ENCODE data around the gene ABHD14A. TPM values are rescaled to one million over a fixed set of nuclear protein-coding genes. Genes with fewer than 3 reads are reported as not detected.

Gene ABHD14A
- total RNA-seq, 4 donors from 2014 or later, result 2.0 to 11.3 (median 7.7) TPM

DNA sequence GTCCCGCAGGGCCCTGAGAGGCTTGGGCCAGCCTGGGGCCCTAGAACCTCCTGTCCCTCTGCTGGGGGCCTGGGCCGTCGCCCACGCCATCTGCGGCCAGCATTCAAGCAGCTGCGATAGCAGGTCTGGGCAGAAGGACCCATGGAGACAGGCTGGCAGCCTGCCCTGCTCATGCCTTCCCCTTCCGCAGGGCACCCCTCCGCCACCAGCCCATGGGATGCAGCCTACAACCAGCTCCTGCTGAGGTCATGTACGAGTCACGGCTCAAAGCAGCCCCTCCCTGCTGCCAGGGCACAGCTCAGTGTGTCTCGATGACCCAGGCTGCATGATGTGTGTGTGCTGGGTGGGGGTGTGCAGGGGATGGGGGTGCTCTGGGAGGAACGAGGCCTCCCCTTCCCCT lies 53.7 kb downstream of the ABHD14A start:
- TF ChIP-seq, protein P1, sequence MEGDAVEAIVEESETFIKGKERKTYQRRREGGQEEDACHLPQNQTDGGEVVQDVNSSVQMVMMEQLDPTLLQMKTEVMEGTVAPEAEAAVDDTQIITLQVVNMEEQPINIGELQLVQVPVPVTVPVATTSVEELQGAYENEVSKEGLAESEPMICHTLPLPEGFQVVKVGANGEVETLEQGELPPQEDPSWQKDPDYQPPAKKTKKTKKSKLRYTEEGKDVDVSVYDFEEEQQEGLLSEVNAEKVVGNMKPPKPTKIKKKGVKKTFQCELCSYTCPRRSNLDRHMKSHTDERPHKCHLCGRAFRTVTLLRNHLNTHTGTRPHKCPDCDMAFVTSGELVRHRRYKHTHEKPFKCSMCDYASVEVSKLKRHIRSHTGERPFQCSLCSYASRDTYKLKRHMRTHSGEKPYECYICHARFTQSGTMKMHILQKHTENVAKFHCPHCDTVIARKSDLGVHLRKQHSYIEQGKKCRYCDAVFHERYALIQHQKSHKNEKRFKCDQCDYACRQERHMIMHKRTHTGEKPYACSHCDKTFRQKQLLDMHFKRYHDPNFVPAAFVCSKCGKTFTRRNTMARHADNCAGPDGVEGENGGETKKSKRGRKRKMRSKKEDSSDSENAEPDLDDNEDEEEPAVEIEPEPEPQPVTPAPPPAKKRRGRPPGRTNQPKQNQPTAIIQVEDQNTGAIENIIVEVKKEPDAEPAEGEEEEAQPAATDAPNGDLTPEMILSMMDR (IDR thresholded peaks at IDR 0.05), result no peak
- TF ChIP-seq POLR2A (IDR thresholded peaks at IDR 0.05) (no peak), EP300 (IDR thresholded peaks at IDR 0.05; ENCODE audit: low read depth) (no peak), POLR2AphosphoS5 (IDR thresholded peaks at IDR 0.05) (no peak)
- Histone ChIP-seq H3K4me3 (no peak overlapping the region), H3K27me3 (no peaks in the 10 kb centered on the region), H3K4me1 (peaks cover 0 to 5% (median 0%) of the 10 kb centered on the region in 4 donors), H3K36me3 (no peaks in the 10 kb centered on the region), H3K9me3 (no peaks in the 10 kb centered on the region), H3K27ac (no peak overlapping the region)
- in situ Hi-C loops (cut with MboI; ENCODE audit: low pct_ligation_motif_present in 1 of 4, low pct_unique_long_range_greater_than_20kb in 1 of 4, low sequenced_read_pairs in 3 of 4) (no loop called here), intact Hi-C loops (cut with DNase I; ENCODE audit: low total_unique reads) (no loop called here)
- no peak for DNase-seq
- WGBS, 2 donors (ENCODE audit: low coverage in 1 of 2), result 82% methylated on average over 10 of the region's 12 CpGs; no CpG with 5 or more reads in 1 of the 2 donors

DNA sequence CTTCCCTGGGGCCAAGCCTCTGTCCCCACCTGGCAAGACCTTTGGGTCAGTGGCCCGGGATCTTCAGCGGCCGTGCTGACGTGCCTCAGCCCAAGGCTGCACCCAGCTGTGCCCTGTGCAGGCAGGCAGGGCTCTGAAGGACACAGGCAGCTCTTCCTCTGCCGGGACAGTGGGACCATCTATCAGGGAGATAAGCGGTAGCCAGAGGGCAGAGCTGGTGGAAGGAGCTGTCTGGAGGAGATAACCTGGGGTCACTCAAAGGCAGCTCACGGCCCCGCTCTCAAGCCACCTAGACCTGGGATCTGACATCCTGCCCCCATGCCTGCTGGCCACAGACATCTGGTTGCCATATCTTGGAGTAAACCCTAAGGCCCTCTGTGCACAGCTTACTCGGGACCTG lies 54.2 kb downstream of the ABHD14A start:
- no peak for TF ChIP-seq POLR2A (IDR thresholded peaks at IDR 0.05)
- no peak for TF ChIP-seq POLR2AphosphoS5 (IDR thresholded peaks at IDR 0.05)
- TF ChIP-seq, protein P1 (IDR thresholded peaks at IDR 0.05), result no peak
- no peak for TF ChIP-seq EP300 (IDR thresholded peaks at IDR 0.05; ENCODE audit: low read depth)
- Histone ChIP-seq H3K27me3 (no peaks in the 10 kb centered on the region), H3K36me3 (no peaks in the 10 kb centered on the region), H3K9me3 (no peaks in the 10 kb centered on the region), H3K27ac (no peak overlapping the region), H3K4me3 (no peak overlapping the region), H3K4me1 (peaks cover 0 to 5% (median 0%) of the 10 kb centered on the region in 4 donors)
- in situ Hi-C loops (cut with MboI; ENCODE audit: low pct_ligation_motif_present in 1 of 4, low pct_unique_long_range_greater_than_20kb in 1 of 4, low sequenced_read_pairs in 3 of 4), result no loop called here
- DNase-seq, result no peak
- intact Hi-C loops (cut with DNase I; ENCODE audit: low total_unique reads), result no loop called here
- WGBS, 2 donors (ENCODE audit: low coverage in 1 of 2), result 80% methylated on average over 9 of the region's 9 CpGs; no CpG with 5 or more reads in 1 of the 2 donors

DNA sequence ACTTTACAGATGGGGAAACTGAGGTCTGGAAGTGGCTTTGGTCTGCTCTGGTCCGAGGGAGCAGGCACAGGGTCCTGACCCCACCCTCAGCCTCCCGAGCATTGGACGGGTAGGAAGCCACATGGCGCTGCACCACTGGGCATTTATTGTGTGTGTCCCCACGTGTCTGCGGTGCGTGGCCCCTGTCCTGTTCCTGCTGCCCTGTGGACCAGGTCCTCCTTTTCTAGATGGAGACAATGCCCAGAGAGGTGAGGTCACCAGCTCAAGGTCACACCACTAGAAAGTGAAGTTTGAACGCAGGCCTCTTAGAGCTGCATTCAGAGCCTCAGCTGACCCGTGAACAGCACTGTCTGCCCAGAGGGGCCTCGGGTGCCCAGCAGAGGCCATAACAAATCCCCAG lies 54.7 kb downstream of the ABHD14A start:
- 40 to 90% methylated on average over 1 to 10 of the region's 10 CpGs for WGBS, 2 donors (ENCODE audit: low coverage in 1 of 2)
- in situ Hi-C loops (cut with MboI; ENCODE audit: low pct_ligation_motif_present in 1 of 4, low pct_unique_long_range_greater_than_20kb in 1 of 4, low sequenced_read_pairs in 3 of 4), result no loop called here

More for the DNA sequence above, 54.7 kb downstream of the ABHD14A start:
- Histone ChIP-seq H3K4me1 (peaks cover 0 to 5% (median 0%) of the 10 kb centered on the region in 4 donors), H3K27me3 (no peaks in the 10 kb centered on the region), H3K27ac (no peak overlapping the region), H3K36me3 (no peaks in the 10 kb centered on the region), H3K9me3 (no peaks in the 10 kb centered on the region), H3K4me3 (no peak overlapping the region)
- intact Hi-C loops (cut with DNase I; ENCODE audit: low total_unique reads), result no loop called here
- no peak for DNase-seq
- TF ChIP-seq POLR2AphosphoS5 (IDR thresholded peaks at IDR 0.05), result no peak
- TF ChIP-seq EP300 (IDR thresholded peaks at IDR 0.05; ENCODE audit: low read depth), result no peak
- no peak for TF ChIP-seq POLR2A (IDR thresholded peaks at IDR 0.05)
- TF ChIP-seq, protein P1 (IDR thresholded peaks at IDR 0.05), result no peak

Small RNAs within 50 kb of the gene (small RNA-seq; reads per million reads assigned to genes)
- gene AC115284.1, result 0 reads per million in 4 donors

Other genes with a start within 250 kb of the ABHD14A start
- not detected for gene IQCF6, start 195.8 kb upstream of the ABHD14A start, total RNA-seq
- gene IQCF2, start 113.4 kb upstream of the ABHD14A start, total RNA-seq, result not detected
- not detected for gene IQCF5, start 99.5 kb upstream of the ABHD14A start, total RNA-seq
- gene IQCF1, start 71.7 kb upstream of the ABHD14A start, total RNA-seq, result not detected
- gene RRP9, start 33.2 kb upstream of the ABHD14A start, total RNA-seq, result 10 to 100 TPM in 3 of 4 donors, 1 to 10 TPM in 1; 7.1 to 29.5 (median 11.1) TPM
- gene PARP3, start 32.7 kb upstream of the ABHD14A start, total RNA-seq, result 10 to 100 TPM; 18.3 to 64.7 (median 42.1) TPM
- not detected for gene GPR62, start 19.7 kb upstream of the ABHD14A start, total RNA-seq
- gene PCBP4, start 7.6 kb upstream of the ABHD14A start, total RNA-seq, result 100 to 1,000 TPM in 1 of 4 donors, 10 to 100 TPM in 3; 22.4 to 382 (median 63.6) TPM
- 100 to 1,000 TPM in 2 of 4 donors, 10 to 100 TPM in 2; 34.4 to 119 (median 99.7) TPM for gene ABHD14B, start 1.0 kb upstream of the ABHD14A start, total RNA-seq
- 100 to 1,000 TPM; 165 to 426 (median 250) TPM for gene ACY1, start 8.5 kb downstream of the ABHD14A start, total RNA-seq
- gene RPL29, start 20.8 kb downstream of the ABHD14A start, total RNA-seq, result 1,000 to 10,000 TPM in 1 of 4 donors, 100 to 1,000 TPM in 3; 366 to 1,281 (median 746) TPM
- gene DUSP7, start 81.5 kb downstream of the ABHD14A start, total RNA-seq, result 1 to 10 TPM; 2.2 to 8.2 (median 6.2) TPM
- 1 to 10 TPM in 2 of 4 donors, under 1 TPM in 1, not detected in 1; 0.80 to 3.1 (median 2.2) TPM for gene POC1A, start 179.4 kb downstream of the ABHD14A start, total RNA-seq
- 100 to 1,000 TPM in 1 of 4 donors, 10 to 100 TPM in 3; 70.1 to 101 (median 84.0) TPM for gene ALAS1, start 223.1 kb downstream of the ABHD14A start, total RNA-seq